ENCODE measurements around the gene NRROS. TPM values are rescaled to one million over a fixed set of nuclear protein-coding genes. Genes with fewer than 3 reads are reported as not detected.

Gene NRROS
- total RNA-seq, 1 donor from 2014 or later = not detected

- H3K27me3 ChIP-seq (ENCODE audit: control insufficient read depth, insufficient read depth, low read length) = no peaks in the 10 kb centered on the region
- FAIRE-seq = no peak
These were observed 17.9 kb upstream of the NRROS start for GRCh38 chr3:196621611-196622010.

GRCh38 chr3:196624067-196624790 is 15.3 kb upstream of the NRROS start:
- Histone ChIP-seq H3K27me3 (ENCODE audit: control insufficient read depth, insufficient read depth, low read length) (no peaks in the 10 kb centered on the region), H3K36me3 (ENCODE audit: control insufficient read depth, insufficient read depth, low read length) (no peaks in the 10 kb centered on the region), H3K4me3 (ENCODE audit: low read depth, low read length) (no peak overlapping the region)
- no peak for TF ChIP-seq CTCF (IDR thresholded peaks at IDR 0.05; ENCODE audit: insufficient read depth, low read length, severe bottlenecking)
- FAIRE-seq (no peak), DNase-seq (ENCODE audit: low read depth) (no peak)

More at GRCh38 chr3:196621611-196622010, 17.9 kb upstream of the NRROS start:
- H3K4me3 ChIP-seq (ENCODE audit: low read depth, low read length) = no peak overlapping the region
- DNase-seq (ENCODE audit: low read depth) = no peak
- TF ChIP-seq CTCF (IDR thresholded peaks at IDR 0.05; ENCODE audit: insufficient read depth, low read length, severe bottlenecking) = no peak
- H3K36me3 ChIP-seq (ENCODE audit: control insufficient read depth, insufficient read depth, low read length) = no peaks in the 10 kb centered on the region

- no peaks in the 10 kb centered on the region for H3K27me3 ChIP-seq (ENCODE audit: control insufficient read depth, insufficient read depth, low read length)
- no peak for DNase-seq (ENCODE audit: low read depth)
- no peak for FAIRE-seq
- no peaks in the 10 kb centered on the region for H3K36me3 ChIP-seq (ENCODE audit: control insufficient read depth, insufficient read depth, low read length)
- no peak overlapping the region for H3K4me3 ChIP-seq (ENCODE audit: low read depth, low read length)
- no peak for TF ChIP-seq CTCF (IDR thresholded peaks at IDR 0.05; ENCODE audit: insufficient read depth, low read length, severe bottlenecking)
These were observed 14.6 kb upstream of the NRROS start for GRCh38 chr3:196624907-196625306.

- TF ChIP-seq CTCF (IDR thresholded peaks at IDR 0.05; ENCODE audit: insufficient read depth, low read length, severe bottlenecking) = no peak
- no peak overlapping the region for H3K4me3 ChIP-seq (ENCODE audit: low read depth, low read length)
- H3K27me3 ChIP-seq (ENCODE audit: control insufficient read depth, insufficient read depth, low read length) = no peaks in the 10 kb centered on the region
- FAIRE-seq (no peak), DNase-seq (ENCODE audit: low read depth) (no peak)
- no peaks in the 10 kb centered on the region for H3K36me3 ChIP-seq (ENCODE audit: control insufficient read depth, insufficient read depth, low read length)
These were observed 14.2 kb upstream of the NRROS start for GRCh38 chr3:196625331-196625730.

GRCh38 chr3:196627918-196628231 is 11.6 kb upstream of the NRROS start:
- no peak for FAIRE-seq
- Histone ChIP-seq H3K27me3 (ENCODE audit: control insufficient read depth, insufficient read depth, low read length) (no peaks in the 10 kb centered on the region), H3K4me3 (ENCODE audit: low read depth, low read length) (no peak overlapping the region), H3K36me3 (ENCODE audit: control insufficient read depth, insufficient read depth, low read length) (no peaks in the 10 kb centered on the region)
- no peak for TF ChIP-seq CTCF (IDR thresholded peaks at IDR 0.05; ENCODE audit: insufficient read depth, low read length, severe bottlenecking)
- no peak for DNase-seq (ENCODE audit: low read depth)

GRCh38 chr3:196629228-196629627 is 10.3 kb upstream of the NRROS start:
- no peaks in the 10 kb centered on the region for H3K36me3 ChIP-seq (ENCODE audit: control insufficient read depth, insufficient read depth, low read length)
- FAIRE-seq (no peak), DNase-seq (ENCODE audit: low read depth) (no peak)
- no peaks in the 10 kb centered on the region for H3K27me3 ChIP-seq (ENCODE audit: control insufficient read depth, insufficient read depth, low read length)
- H3K4me3 ChIP-seq (ENCODE audit: low read depth, low read length) = no peak overlapping the region
- TF ChIP-seq CTCF (IDR thresholded peaks at IDR 0.05; ENCODE audit: insufficient read depth, low read length, severe bottlenecking) = no peak
